AG08396 (cell line): ENCODE results near the gene FOXRED2.
A peak's percentile ranks its signal among the peaks of the same experiment; 100 is the strongest.
"Not testable (repeated sequence)": the region's sequence is repeated elsewhere in the genome, so short reads cannot be mapped to it uniquely, and the experiment has no call there.

Experiments used
- DNase-seq: peaks from one replicate; pipeline ENCODE4 v3.0.0; 2012; ENCODE audit warnings: low spot score, mixed read lengths

The FOXRED2 gene

GRCh38 chr22:36506637-36507517, at the start of gene FOXRED2:
Gene FOXRED2 (minus strand): TSS chr22:36507040. CDS start chr22:36506422, 618 bp downstream.
- peak; percentile 99 for DNase-seq

GRCh38 chr22:36554098-36554497, 47.3 kb upstream of the FOXRED2 start:
- DNase-seq: no peak

- no peak for DNase-seq
These were observed 45.4 kb upstream of the FOXRED2 start for GRCh38 chr22:36552289-36552688.

GRCh38 chr22:36550701-36551495, 44.1 kb upstream of the FOXRED2 start:
- no peak for DNase-seq

GRCh38 chr22:36549033-36549432, 42.2 kb upstream of the FOXRED2 start:
- no peak for DNase-seq

- DNase-seq: no peak
These were observed 41.8 kb upstream of the FOXRED2 start for GRCh38 chr22:36548606-36549005.

- DNase-seq: peak; percentile 66
These were observed 40.1 kb upstream of the FOXRED2 start for GRCh38 chr22:36546932-36547331.

- DNase-seq: peak; percentile 61
These were observed 39.4 kb upstream of the FOXRED2 start for GRCh38 chr22:36546092-36546804.

GRCh38 chr22:36544107-36544620, 37.3 kb upstream of the FOXRED2 start:
- DNase-seq: no peak

- peak; percentile 63 for DNase-seq
These were observed 35.1 kb upstream of the FOXRED2 start for GRCh38 chr22:36541831-36542411.

GRCh38 chr22:36540867-36541642, 34.2 kb upstream of the FOXRED2 start:
- no peak for DNase-seq

GRCh38 chr22:36538529-36538928, 31.7 kb upstream of the FOXRED2 start:
- DNase-seq: no peak

GRCh38 chr22:36536717-36537116, 29.9 kb upstream of the FOXRED2 start:
- DNase-seq: no peak

- DNase-seq: not testable (repeated sequence)
These were observed 26.5 kb upstream of the FOXRED2 start for GRCh38 chr22:36533320-36533719.

- no peak for DNase-seq
These were observed 25.6 kb upstream of the FOXRED2 start for GRCh38 chr22:36532466-36532865.

- DNase-seq: peak; percentile 92
These were observed 22.2 kb upstream of the FOXRED2 start, which contains the start of gene EIF3D for GRCh38 chr22:36528795-36529751. Gene EIF3D (minus strand): TSS chr22:36529166. CDS start chr22:36526121, 3,045 bp downstream.

GRCh38 chr22:36528341-36528740, 21.5 kb upstream of the FOXRED2 start:
- no peak for DNase-seq

- DNase-seq: no peak
These were observed 15.8 kb upstream of the FOXRED2 start for GRCh38 chr22:36522662-36523061.

- DNase-seq: no peak
These were observed 13.6 kb upstream of the FOXRED2 start for GRCh38 chr22:36520423-36520822.

GRCh38 chr22:36519906-36520305, 13.1 kb upstream of the FOXRED2 start:
- not testable (repeated sequence) for DNase-seq
